ENCODE data around the gene ARHGAP6. TPM values are rescaled to one million over a fixed set of nuclear protein-coding genes. Genes with fewer than 3 reads are reported as not detected.

ARHGAP6 gene
- total and polyA plus RNA-seq, 2 donors (not counting 3 experiments of a cell fraction or from before 2014, with no cell fraction given) = 0.69 to 0.83 TPM

DNA sequence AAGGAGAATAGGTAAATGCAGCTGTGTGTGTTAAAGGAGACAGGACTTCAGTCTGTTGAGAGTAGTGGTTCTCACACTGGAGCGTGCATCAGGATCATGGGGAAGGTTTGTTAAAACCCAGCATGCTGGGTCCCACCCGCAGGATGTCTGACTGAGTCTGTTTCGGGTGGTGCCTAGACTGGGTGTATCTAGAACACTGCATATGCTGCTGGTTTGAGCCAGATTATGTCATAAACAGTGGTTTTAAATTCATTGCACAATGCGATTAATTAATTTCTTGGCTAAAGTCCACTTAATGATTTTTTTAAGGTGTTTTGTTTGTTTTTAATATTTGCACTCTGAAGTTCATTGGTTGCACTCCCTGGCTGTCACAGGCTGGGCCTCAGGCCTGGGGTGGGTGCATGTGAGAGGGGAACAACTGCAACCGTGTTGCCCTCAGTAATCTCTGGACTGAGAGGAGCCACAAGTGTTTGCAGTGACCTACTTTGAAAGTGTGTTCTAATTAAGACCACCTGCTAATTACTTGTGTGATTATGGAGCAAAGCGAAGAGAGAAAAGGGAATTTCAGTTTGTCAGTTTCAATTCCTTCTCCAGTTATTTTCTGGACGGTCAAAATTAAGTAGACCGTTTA, 546.3 kb downstream of the ARHGAP6 start:
- POLR2A ChIA-PET = no interaction called here
- H3K4me3 ChIP-seq (replicated peaks in 1 of 3; ENCODE audit: insufficient read depth in 1 of 3, low read depth in 1 of 3, low read length in 3 of 3) = no peak overlapping the region
- H3K4me1 ChIP-seq (ENCODE audit: control insufficient read depth, extremely low read depth, insufficient read depth, low read length) = no peaks in the 10 kb centered on the region
- no TSS peak for BruUV-seq (replicated peaks)
- no peaks in the 10 kb centered on the region for H4K20me1 ChIP-seq (replicated peaks; ENCODE audit: control insufficient read depth, extremely low read depth, insufficient read depth, low read length)
- no peaks in the 10 kb centered on the region for H3K9me3 ChIP-seq (replicated peaks; ENCODE audit: control insufficient read depth, insufficient read depth, low read length)
- dilution Hi-C loops (cut with MboI; ENCODE audit: extremely low pct_ligation_motif_present, low sequenced_read_pairs) = no loop called here
- peaks cover 2% of the 10 kb centered on the region for H3K79me2 ChIP-seq (ENCODE audit: control insufficient read depth, insufficient read depth, low read length)
- CTCF ChIA-PET = no interaction called here
- no peaks in the 10 kb centered on the region for H3K9me1 ChIP-seq (replicated peaks; ENCODE audit: control insufficient read depth, extremely low read depth, insufficient read depth, low read length)
- TF ChIP-seq POLR2A (IDR thresholded peaks at IDR 0.05; ENCODE audit: low read depth, low read length) = no peak
- no peak for TF ChIP-seq POLR2AphosphoS5 (IDR thresholded peaks at IDR 0.05; ENCODE audit: insufficient read depth, low read depth, low read length)
- no peak for TF ChIP-seq JUN (IDR thresholded peaks at IDR 0.05; ENCODE audit: borderline replicate concordance, insufficient read depth, insufficient read length, low read depth)
- no peak for TF ChIP-seq FOS (IDR thresholded peaks at IDR 0.05; ENCODE audit: borderline replicate concordance, insufficient read depth, low read length)
- TF ChIP-seq, protein P1, sequence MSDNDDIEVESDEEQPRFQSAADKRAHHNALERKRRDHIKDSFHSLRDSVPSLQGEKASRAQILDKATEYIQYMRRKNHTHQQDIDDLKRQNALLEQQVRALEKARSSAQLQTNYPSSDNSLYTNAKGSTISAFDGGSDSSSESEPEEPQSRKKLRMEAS (IDR thresholded peaks at IDR 0.05; ENCODE audit: insufficient read depth, insufficient read length) = no peak
- no peak for TF ChIP-seq MYC (IDR thresholded peaks at IDR 0.05; ENCODE audit: low read depth, low read length)
- TF ChIP-seq GATA2 (IDR thresholded peaks at IDR 0.05; ENCODE audit: insufficient read depth, insufficient read length, low read depth, low read length) = no peak
- TF ChIP-seq, protein P2, sequence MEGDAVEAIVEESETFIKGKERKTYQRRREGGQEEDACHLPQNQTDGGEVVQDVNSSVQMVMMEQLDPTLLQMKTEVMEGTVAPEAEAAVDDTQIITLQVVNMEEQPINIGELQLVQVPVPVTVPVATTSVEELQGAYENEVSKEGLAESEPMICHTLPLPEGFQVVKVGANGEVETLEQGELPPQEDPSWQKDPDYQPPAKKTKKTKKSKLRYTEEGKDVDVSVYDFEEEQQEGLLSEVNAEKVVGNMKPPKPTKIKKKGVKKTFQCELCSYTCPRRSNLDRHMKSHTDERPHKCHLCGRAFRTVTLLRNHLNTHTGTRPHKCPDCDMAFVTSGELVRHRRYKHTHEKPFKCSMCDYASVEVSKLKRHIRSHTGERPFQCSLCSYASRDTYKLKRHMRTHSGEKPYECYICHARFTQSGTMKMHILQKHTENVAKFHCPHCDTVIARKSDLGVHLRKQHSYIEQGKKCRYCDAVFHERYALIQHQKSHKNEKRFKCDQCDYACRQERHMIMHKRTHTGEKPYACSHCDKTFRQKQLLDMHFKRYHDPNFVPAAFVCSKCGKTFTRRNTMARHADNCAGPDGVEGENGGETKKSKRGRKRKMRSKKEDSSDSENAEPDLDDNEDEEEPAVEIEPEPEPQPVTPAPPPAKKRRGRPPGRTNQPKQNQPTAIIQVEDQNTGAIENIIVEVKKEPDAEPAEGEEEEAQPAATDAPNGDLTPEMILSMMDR (IDR thresholded peaks at IDR 0.05; ENCODE audit: extremely low read depth in 1 of 2, insufficient read depth in 1 of 2, low read depth in 1 of 2, low read length in 2 of 2) = no peak
- no peak for TF ChIP-seq EZH2 (IDR thresholded peaks at IDR 0.05; ENCODE audit: borderline replicate concordance, low read depth, low read length, severe bottlenecking)
- H3K27ac ChIP-seq (ENCODE audit: insufficient read depth, low read depth, low read length) = no peak overlapping the region
- FAIRE-seq = peak; percentile 48
- no peak overlapping the region for H2AFZ ChIP-seq (ENCODE audit: low read depth, low read length)
- no peak overlapping the region for H3K9ac ChIP-seq (replicated peaks; ENCODE audit: extremely low read depth, insufficient read depth, low read length)
- no peaks in the 10 kb centered on the region for H3K27me3 ChIP-seq (ENCODE audit: control insufficient read depth in 2 of 2, insufficient read depth in 2 of 2, low read length in 2 of 2)
- no peak overlapping the region for H3K4me2 ChIP-seq (ENCODE audit: insufficient read depth, low read length)
- intact Hi-C loops (cut with micrococcal nuclease) = no loop called here
- H3K36me3 ChIP-seq (ENCODE audit: control insufficient read depth in 2 of 2, extremely low read depth in 1 of 2, insufficient read depth in 2 of 2, low read length in 2 of 2) = peaks cover 7 to 20% of the 10 kb centered on the region in 2 experiments
- no peak for DNase-seq (ENCODE audit: low read depth, low spot score)
